GM21576 (cell line): ENCODE results near the gene ALDH1A1.
"Not testable (repeated sequence)": the region's sequence is repeated elsewhere in the genome, so short reads cannot be mapped to it uniquely, and the experiment has no call there.

Experiments
- ATAC-seq: cut with Tn5 transposase; IDR thresholded peaks from one replicate; pipeline ENCODE4 v1.9.1; 2021; ENCODE audit warnings: mild to moderate bottlenecking, moderate library complexity; ENCODE audit not compliant: unreplicated experiment

Gene ALDH1A1

GRCh38 chr9:72946318-72946717 lies 6.5 kb downstream of the ALDH1A1 start:
- no peak for ATAC-seq

DNA sequence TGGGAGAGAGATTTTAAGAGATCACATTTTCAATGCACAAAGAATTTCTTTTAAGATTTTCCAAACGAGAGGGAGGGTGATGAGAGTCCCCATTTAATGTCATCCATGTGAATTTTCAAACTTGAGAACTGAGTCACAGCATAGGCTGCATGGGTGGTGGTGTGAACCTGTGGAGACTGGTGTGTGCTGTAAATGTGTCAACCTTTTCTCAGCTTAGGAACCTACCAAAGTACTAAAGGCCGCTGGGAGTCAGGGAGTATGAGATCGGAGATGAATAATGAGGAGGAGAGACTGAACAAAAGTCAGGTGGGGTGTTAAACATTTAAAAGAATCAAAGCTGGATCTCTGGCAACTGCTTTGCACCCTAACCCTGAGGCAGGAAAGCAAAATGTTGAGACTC lies 7.5 kb downstream of the ALDH1A1 start:
- ATAC-seq, result no peak

GRCh38 chr9:72943844-72944462 lies 8.9 kb downstream of the ALDH1A1 start:
- no peak for ATAC-seq

GRCh38 chr9:72942451-72942850 lies 10.4 kb downstream of the ALDH1A1 start:
- ATAC-seq, result no peak

DNA sequence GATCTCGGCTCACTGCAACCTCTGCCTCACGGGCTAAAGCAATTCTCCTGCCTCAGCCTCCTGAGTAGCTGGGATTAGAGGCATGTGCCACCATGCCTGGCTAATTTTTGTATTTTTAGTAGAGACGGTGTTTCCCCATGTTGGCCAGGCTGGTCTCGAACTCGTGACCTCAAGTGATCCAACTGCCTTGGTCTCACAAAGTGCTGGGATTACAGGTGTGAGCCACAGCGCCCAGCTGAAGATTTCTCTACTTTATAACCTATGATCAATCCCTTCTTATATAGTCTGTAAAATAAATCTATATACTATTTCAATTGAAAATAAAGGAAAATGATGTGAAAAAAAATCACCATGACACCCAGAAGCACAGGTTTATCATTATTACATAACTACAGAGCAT lies 13.3 kb downstream of the ALDH1A1 start:
- ATAC-seq, result not testable (repeated sequence)

DNA sequence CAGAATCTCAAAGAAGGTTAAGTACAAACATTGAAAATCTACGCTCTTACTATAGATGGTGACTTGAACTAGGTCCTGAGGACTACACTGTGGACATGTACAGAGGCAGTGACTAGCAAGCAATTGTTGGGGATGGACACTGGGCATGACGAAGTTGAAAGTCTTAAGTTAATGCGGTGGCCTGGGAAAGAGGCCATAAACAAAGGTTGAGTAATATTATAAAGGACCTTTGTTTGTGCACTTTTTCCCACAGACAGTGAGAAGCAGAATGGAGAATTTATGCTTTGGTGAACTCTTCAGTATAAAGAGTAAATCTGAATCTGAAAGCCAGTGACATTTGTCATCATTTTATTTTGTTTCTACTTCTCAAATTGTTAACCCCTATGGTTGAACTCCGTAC lies 15.3 kb downstream of the ALDH1A1 start:
- no peak for ATAC-seq

DNA sequence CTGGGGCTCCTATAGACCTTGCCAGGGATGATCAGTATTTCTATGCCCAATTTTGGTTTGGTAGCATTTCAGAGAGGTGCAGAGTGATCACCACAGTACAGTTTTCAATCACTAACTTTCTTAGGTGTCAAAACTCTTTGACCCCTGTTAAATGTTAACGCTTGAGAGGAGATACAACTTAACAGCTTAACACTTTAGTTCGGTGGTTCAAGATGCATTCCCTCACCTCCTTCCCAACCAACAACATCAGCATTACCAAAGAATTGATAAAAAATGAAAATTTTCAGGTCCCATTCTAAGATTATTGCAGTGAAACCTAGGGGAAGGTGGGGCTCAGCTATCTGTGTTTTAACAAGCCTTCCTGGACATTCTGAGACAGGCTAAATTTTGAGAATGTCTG lies 16.2 kb downstream of the ALDH1A1 start:
- no peak for ATAC-seq

DNA sequence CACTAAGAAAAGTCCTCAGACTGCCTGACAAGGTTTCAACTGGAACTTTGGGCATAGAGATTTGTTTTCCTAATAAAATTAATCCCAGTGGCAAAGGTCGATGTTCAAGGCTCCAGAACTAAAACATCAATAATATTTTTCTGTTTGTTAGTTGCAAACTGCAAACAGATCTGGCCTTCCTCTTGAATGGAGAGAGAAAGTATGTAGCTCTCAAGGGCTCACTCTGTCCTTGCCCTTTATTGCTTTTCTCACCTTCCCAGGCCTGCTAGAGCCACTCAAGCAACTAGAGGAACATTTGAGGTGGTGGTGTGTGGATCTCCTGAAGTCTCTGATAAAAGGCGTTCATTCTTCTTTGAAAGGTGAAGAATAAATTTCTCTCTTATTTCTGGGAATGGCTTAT lies 16.6 kb downstream of the ALDH1A1 start:
- no peak for ATAC-seq

DNA sequence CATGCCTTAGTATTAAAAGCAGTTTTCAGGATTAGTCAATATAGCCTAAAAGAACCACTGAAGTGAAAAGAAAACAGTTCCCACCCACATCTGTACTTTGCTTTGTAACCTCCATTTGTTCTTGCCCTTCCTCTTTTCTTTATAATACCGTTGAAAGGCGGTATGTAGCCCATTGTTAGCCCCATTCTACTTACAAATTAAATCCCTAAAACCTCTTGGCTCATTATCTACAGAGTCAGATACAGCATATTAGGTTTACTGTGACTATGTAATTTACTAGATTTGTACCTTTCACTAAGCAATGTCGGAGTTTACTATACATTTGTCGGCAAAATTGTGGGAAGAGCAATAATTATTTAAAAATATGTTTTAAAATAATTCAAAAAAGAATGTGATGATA lies 17.3 kb downstream of the ALDH1A1 start:
- ATAC-seq, result no peak

- ATAC-seq, result no peak
These were observed 18.9 kb downstream of the ALDH1A1 start for GRCh38 chr9:72933730-72934665.

- ATAC-seq, result no peak
These were observed 20.2 kb downstream of the ALDH1A1 start for GRCh38 chr9:72932619-72933018.

- no peak for ATAC-seq
These were observed 21.0 kb downstream of the ALDH1A1 start for GRCh38 chr9:72931897-72932296.

DNA sequence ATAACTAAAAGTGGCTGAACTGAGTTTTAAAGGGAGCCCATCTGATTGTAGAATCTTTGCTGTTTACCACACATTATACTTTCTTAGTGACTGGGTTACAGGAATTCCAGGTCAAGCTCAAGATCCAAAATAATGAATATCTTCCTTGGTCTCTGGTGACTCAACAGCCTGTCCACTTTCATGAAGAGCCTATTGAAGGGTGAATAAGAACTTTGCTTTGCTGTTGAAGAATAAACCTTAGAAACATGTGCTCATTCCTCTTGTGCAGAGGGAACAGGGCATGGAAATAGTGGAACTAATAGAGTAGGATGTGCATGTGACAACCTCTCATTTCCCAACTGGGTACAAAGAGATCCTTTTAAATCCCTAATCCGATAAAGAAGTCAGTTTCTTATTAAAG lies 21.4 kb downstream of the ALDH1A1 start:
- ATAC-seq, result no peak

- no peak for ATAC-seq
These were observed 22.0 kb downstream of the ALDH1A1 start for GRCh38 chr9:72930828-72931227.

GRCh38 chr9:72929542-72929941 lies 23.3 kb downstream of the ALDH1A1 start:
- ATAC-seq, result no peak

DNA sequence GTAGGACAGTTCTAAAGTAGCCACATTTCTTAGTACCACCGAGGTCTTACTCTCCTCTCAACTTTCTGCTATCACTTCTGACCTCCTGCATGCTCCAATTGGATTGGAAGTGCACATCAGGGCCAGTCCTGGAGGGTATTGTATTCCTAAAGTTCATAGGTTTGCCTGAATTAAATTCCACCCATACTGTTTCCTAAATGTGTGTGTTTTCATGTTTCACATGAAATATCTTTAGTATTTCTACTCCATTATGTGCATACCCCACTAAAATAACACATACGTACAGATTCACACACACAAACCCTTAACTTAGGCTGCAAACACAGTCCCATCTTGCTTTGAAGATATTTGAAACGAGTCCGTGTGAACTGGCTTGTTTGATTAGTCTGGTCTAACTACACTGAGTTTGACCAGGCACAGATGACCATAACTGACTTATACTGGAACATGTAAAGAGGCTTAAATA lies 24.8 kb downstream of the ALDH1A1 start:
- ATAC-seq, result no peak

DNA sequence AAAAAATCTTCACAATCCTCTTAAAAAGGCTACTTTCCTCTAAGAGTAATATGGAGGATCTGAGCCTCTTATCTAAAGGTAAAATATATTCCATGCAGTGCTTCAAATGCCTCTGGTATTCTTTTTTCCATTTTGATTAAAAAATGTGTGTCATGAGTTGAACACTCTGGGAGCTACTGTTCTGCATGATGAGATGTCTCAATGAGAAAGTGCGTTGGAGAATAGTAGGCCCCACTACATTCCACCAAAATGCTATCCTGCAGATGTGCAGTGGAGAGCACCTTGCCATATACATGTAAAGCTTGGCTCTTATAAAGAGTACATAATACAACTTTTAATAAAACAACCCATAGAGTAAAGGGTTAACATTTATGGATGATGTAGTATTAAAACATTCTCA lies 26.3 kb downstream of the ALDH1A1 start:
- no peak for ATAC-seq

GRCh38 chr9:72925891-72926290 lies 27.0 kb downstream of the ALDH1A1 start:
- no peak for ATAC-seq

GRCh38 chr9:72925126-72925789 lies 27.6 kb downstream of the ALDH1A1 start:
- ATAC-seq, result no peak

DNA sequence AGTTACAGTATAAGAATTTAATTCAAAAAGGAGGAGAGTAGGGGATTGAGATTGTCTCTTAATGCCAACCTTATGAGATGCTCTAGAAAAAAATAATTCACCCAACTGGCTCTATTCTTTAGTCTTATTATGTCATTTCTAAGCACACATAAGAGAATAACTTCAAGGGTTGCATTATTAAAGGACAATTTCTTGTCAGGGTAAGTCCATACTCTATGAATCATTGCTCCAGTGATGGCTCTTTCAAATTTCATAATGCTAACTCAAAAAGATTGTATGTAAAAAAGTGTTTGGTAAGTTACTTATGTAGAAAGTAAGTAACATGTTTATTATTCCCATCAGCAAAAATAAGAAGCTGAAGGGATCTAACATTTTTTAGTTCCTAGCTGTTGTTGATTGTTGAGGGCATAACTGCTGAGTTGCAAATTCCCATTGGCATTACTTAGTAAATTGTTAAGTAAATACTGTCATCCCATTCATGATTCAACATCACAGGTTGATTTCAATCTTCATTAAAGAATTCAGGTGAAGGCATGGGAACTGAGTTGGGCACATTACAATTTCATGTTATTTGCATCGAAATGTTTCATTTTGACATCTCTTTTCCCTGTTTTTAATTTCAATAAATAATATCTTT lies 28.6 kb downstream of the ALDH1A1 start:
- ATAC-seq, result no peak

- no peak for ATAC-seq
These were observed 29.8 kb downstream of the ALDH1A1 start for GRCh38 chr9:72923077-72923476.
